ENCODE data around the gene TMBIM1.
"Not testable (repeated sequence)": the region's sequence is repeated elsewhere in the genome, so short reads cannot be mapped to it uniquely, and the experiment has no call there.

GRCh38 chr2:218311541-218312266 is 19.4 kb upstream of the TMBIM1 start:
- not testable (repeated sequence) for TF ChIP-seq IRF1 (CRISPR knock-in tag; IDR thresholded peaks at IDR 0.05; ENCODE audit: borderline replicate concordance); SP1 (CRISPR knock-in tag; IDR thresholded peaks at IDR 0.05); MAX (CRISPR knock-in tag; IDR thresholded peaks at IDR 0.05)
